Upper lobe of right lung (tissue), 1 donor: Measurements from ENCODE around the gene UNC119. TPM values are rescaled to one million over a fixed set of nuclear protein-coding genes. Genes with fewer than 3 reads are reported as not detected.

Experiments
- ATAC-seq: fragments of 200-7000 bp; cut with Tn5 transposase; one replicate; pipeline ENCODE4 v1.9.1; 2020; ENCODE audit warnings: mild to moderate bottlenecking, moderate library complexity
- DNase-seq: peaks from one replicate; pipeline ENCODE4 v3.0.0-alpha.2; 2020
- H3K27ac ChIP-seq: fragments of 200-600 bp; one replicate; pipeline ENCODE4 v1.8.0; 2022
- H3K27me3 ChIP-seq: fragments of 200-600 bp; one replicate; pipeline ENCODE4 v1.8.0; 2022; ENCODE audit warnings: mild to moderate bottlenecking
- H3K36me3 ChIP-seq: fragments of 200-600 bp; one replicate; pipeline ENCODE4 v1.8.0; 2022
- H3K4me1 ChIP-seq: fragments of 200-600 bp; one replicate; pipeline ENCODE4 v1.8.0; 2022
- H3K4me3 ChIP-seq: fragments of 200-600 bp; one replicate; pipeline ENCODE4 v1.8.0; 2022; ENCODE audit warnings: mild to moderate bottlenecking
- H3K9me3 ChIP-seq: fragments of 200-600 bp; one replicate; pipeline ENCODE4 v1.8.0; 2022
- intact Hi-C: fragments of 100-400 bp; cut with DNase I; formaldehyde crosslinking; loops from one replicate; pipeline ENCODE4 v1.11.0; 2022
- total RNA-seq: library from RNA; stranded (reverse); fragmentation: NEBNext Ultra II Directional; extraction: Animal tissue kit (Norgen Biotek cat#: 25700); gene quantifications from one replicate; pipeline ENCODE4 v1.2.1, GENCODE V29; 2021
- TF ChIP-seq, protein P1 (sequence below): fragments of 200-600 bp; IDR thresholded peaks from one replicate; pipeline ENCODE4 v1.8.0; 2022; ENCODE audit warnings: antibody characterized with exemption
- donor health status: DM: no; HTN: yes; CAD: no; lungs with severe emphysema.

UNC119 gene
- total RNA-seq, 1 donor from 2014 or later, result 22.7 TPM

DNA sequence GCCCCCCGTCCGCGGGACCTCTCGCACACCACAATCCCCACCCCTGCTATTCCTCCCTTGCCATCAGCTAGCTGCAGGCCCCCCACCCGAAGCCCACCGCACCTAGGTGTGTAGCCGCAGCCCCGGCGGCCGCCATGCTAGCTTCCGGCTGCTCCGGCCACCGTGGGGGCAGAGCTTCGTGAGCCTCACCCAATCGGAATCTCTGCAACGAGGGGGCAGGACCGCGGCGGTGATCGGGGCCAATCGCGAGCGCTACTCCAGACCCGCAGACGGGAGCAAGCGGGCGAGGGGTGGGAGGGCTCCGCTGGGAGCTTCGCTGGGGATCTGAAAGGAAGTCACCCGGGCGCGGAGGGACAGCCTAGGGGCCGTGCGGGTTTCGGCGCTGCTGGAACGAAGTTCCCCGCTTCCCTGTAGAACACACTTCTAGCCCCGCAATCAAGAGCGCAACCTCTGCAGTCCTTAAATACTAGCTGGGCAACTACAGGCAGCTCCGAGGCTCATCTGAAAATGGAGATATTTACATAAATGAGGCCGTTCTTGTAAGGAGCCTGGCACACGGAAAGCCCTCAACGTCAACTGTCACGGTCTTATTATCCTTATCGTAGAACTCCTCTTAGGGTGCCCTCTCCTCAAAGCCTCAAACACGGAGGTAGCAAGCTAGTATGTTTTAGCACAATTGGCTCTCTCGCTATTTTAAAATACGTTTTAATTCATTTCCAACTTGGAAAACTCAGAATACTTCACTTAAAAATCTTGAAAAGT lies 19.1 kb upstream of the UNC119 start, which contains the start of gene PIGS:
TSS of gene PIGS (minus strand) at position 164 of the 762 bp plus-strand sequence. CDS start at position 136, 28 bp downstream.
- intact Hi-C loops, result no loop called here
- ATAC-seq, result peak; percentile 99

DNA sequence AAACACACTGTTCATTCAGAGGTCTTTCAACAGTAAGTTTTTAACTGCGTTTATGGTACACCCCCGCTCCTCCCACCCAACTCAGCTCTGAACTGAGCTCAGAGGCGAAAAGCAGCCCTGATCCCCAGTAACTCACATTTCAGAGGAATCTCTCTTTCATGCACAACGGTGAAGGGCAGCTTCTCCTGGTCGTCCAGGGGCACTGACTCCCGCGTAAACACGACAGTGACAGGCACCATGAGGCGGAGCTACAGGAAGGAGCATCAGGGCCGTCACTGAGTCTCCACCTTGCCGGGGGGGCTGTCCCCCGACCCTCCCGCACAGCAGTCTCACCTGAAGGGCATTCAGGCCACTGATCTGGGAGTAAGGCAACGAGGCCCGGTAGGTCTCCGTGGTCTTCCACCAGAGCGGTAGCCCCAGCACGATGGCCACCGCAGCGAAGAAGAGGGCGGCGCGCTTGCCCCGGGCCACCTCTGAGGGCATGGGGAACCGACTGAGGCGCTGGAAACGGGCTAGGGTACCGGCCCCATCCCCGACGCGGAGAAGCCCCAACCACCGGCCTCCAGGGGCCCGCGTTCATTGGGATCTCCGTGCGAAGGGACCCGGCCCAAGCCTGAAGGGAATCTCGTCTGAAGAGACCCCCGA lies 18.4 kb upstream of the UNC119 start:
- Histone ChIP-seq H3K9me3 (no peaks in the 10 kb centered on the region), H3K27ac (peak overlapping the region; percentile 86), H3K4me3 (peak overlapping the region; percentile 99), H3K4me1 (peaks cover 18% of the 10 kb centered on the region), H3K36me3 (no peaks in the 10 kb centered on the region), H3K27me3 (no peaks in the 10 kb centered on the region)
- TF ChIP-seq, protein P1, sequence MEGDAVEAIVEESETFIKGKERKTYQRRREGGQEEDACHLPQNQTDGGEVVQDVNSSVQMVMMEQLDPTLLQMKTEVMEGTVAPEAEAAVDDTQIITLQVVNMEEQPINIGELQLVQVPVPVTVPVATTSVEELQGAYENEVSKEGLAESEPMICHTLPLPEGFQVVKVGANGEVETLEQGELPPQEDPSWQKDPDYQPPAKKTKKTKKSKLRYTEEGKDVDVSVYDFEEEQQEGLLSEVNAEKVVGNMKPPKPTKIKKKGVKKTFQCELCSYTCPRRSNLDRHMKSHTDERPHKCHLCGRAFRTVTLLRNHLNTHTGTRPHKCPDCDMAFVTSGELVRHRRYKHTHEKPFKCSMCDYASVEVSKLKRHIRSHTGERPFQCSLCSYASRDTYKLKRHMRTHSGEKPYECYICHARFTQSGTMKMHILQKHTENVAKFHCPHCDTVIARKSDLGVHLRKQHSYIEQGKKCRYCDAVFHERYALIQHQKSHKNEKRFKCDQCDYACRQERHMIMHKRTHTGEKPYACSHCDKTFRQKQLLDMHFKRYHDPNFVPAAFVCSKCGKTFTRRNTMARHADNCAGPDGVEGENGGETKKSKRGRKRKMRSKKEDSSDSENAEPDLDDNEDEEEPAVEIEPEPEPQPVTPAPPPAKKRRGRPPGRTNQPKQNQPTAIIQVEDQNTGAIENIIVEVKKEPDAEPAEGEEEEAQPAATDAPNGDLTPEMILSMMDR, result no peak
- intact Hi-C loops, result no loop called here
- ATAC-seq (peak; percentile 45), DNase-seq (no peak)

More for the DNA sequence above, 19.1 kb upstream of the UNC119 start, which contains the start of gene PIGS:
- Histone ChIP-seq H3K4me3 (peak within 1 kb of the TSS; percentile 99), H3K4me1 (peaks cover 18% of the 10 kb centered on the region), H3K27ac (peak within 1 kb of the TSS; percentile 86), H3K36me3 (no peaks in the 10 kb centered on the region), H3K27me3 (no peaks in the 10 kb centered on the region), H3K9me3 (no peaks in the 10 kb centered on the region)
- peak; percentile 98 for DNase-seq
- TF ChIP-seq, protein P1, result no peak

DNA sequence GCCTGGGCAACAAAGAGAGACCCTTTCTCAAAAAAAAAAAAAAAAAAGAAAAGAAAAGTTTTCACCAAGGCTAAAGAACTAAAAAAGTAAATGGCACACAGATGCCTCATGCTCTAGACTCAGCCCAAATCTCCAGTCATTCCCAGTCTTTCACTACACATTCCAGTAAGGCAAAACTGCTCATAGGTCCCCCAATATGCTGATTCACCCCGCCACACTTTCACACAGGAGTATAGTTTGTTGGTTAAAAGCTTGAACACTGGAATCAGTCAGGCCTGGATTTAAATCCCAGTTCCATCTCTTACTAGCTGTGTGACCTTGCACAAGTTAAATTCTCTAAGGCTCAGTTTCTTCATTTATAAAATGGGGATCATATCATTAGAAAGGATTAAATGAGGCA lies 17.0 kb upstream of the UNC119 start:
- Histone ChIP-seq H3K36me3 (no peaks in the 10 kb centered on the region), H3K27me3 (no peaks in the 10 kb centered on the region), H3K9me3 (no peaks in the 10 kb centered on the region), H3K4me1 (peaks cover 18% of the 10 kb centered on the region), H3K27ac (no peak overlapping the region), H3K4me3 (no peak overlapping the region)
- TF ChIP-seq, protein P1, result no peak
- intact Hi-C loops, result no loop called here
- no peak for ATAC-seq
- DNase-seq, result no peak

DNA sequence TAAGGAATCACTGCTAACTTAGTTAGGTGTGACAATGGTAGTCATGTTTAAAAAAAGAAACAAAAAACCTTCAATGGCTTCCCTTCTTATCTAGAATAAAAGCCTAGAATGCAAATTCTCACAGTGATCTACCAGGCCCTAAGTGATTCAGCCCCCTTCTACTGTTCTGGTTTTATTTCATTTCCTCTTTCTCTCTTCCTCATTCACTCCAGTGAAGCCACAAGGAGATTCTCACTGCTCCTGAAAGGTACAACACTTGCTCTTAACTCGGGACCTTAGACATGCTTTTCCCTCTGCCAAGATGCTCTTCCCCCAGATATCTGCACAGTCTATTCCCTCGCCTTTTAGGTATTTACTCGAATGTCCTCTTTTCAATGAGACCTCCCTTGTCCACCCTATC lies 15.2 kb upstream of the UNC119 start:
- ATAC-seq (no peak), DNase-seq (no peak)
- TF ChIP-seq, protein P1, result no peak
- intact Hi-C loops, result no loop called here
- H3K36me3 ChIP-seq, result peaks cover 14% of the 10 kb centered on the region
- H3K27me3 ChIP-seq, result no peaks in the 10 kb centered on the region
- no peak overlapping the region for H3K4me3 ChIP-seq
- H3K4me1 ChIP-seq, result peaks cover 26% of the 10 kb centered on the region
- no peak overlapping the region for H3K27ac ChIP-seq
- no peaks in the 10 kb centered on the region for H3K9me3 ChIP-seq

DNA sequence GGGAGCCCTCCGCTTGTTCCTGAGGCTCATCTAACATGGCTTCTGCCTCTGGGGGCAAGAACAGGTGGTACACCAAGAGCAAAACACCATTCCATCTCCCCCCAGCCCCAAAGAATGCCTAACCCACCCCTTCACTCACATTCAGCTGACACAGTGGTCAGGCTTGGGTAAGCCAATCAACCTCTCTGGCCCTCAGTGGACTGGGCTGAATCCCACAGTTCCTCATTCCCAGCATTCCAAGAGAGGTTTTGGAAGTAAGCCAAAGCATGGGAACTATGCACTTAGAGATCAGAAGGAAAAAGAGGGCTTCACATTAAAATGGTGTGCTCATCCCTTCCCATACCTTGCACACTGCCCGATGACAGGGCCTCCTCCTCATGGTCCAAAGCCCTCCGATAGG lies 11.1 kb upstream of the UNC119 start:
- ATAC-seq (peak; percentile 72), DNase-seq (no peak)
- intact Hi-C loops, result no loop called here
- TF ChIP-seq, protein P1, result no peak
- H3K36me3 ChIP-seq, result peaks cover 56% of the 10 kb centered on the region
- no peak overlapping the region for H3K27ac ChIP-seq
- no peaks in the 10 kb centered on the region for H3K27me3 ChIP-seq
- peaks cover 8% of the 10 kb centered on the region for H3K4me1 ChIP-seq
- no peak overlapping the region for H3K4me3 ChIP-seq
- H3K9me3 ChIP-seq, result no peaks in the 10 kb centered on the region
